ENCODE results near the gene TIPARP.

TIPARP gene

DNA sequence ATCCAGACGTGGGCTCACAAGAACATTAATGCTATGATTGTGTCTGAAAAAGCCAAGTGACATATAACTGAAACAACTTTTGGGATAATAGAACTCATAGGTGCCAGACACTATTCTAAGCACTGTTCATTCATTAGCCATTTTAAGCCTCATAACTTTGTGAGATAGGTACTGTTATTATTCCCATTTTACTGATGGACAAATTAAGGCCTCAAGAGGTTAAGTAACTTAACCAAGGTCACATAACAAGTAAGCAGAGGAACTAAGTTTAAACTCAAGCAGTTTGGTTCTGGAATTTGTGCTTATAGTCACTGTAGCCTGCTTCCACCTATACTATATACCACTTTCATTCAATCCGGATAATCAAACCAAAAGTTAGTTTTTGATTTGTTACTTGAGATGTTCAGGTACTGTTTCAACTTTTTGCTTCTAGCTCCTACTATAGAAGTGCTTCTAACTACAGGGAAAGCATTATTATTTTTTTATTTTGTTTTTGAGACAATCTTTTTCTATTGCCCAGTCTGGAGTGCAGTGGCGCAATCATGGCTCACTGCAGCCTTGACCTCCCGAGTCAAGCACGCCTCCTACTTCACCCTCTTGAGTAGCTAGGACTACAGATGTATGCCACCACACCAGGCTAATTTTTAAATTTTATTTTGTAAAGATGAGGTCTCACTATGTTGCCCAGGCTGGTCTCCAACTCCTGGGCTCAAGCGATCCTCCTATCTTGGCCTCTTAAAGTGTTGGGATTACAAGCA is 41.9 kb downstream of the TIPARP start:
- Histone ChIP-seq H3K27me3 (ENCODE audit: control insufficient read depth, insufficient read depth, low read length) (no peaks in the 10 kb centered on the region), H3K36me3 (ENCODE audit: control insufficient read depth, insufficient read depth, low read length) (no peaks in the 10 kb centered on the region), H2AFZ (no peak overlapping the region), H3K9me3 (ENCODE audit: control insufficient read depth, low read length) (no peaks in the 10 kb centered on the region), H3K4me2 (ENCODE audit: low read length) (no peak overlapping the region), H3K79me2 (peaks cover 2% of the 10 kb centered on the region), H3K9ac (no peak overlapping the region), H3K4me3 (ENCODE audit: low read depth, low read length) (no peak overlapping the region), H3K4me1 (peaks cover 20% of the 10 kb centered on the region), H3K27ac (peak overlapping the region; percentile 65)
- TF ChIP-seq, protein P1, sequence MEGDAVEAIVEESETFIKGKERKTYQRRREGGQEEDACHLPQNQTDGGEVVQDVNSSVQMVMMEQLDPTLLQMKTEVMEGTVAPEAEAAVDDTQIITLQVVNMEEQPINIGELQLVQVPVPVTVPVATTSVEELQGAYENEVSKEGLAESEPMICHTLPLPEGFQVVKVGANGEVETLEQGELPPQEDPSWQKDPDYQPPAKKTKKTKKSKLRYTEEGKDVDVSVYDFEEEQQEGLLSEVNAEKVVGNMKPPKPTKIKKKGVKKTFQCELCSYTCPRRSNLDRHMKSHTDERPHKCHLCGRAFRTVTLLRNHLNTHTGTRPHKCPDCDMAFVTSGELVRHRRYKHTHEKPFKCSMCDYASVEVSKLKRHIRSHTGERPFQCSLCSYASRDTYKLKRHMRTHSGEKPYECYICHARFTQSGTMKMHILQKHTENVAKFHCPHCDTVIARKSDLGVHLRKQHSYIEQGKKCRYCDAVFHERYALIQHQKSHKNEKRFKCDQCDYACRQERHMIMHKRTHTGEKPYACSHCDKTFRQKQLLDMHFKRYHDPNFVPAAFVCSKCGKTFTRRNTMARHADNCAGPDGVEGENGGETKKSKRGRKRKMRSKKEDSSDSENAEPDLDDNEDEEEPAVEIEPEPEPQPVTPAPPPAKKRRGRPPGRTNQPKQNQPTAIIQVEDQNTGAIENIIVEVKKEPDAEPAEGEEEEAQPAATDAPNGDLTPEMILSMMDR (IDR thresholded peaks at IDR 0.05): no peak

DNA sequence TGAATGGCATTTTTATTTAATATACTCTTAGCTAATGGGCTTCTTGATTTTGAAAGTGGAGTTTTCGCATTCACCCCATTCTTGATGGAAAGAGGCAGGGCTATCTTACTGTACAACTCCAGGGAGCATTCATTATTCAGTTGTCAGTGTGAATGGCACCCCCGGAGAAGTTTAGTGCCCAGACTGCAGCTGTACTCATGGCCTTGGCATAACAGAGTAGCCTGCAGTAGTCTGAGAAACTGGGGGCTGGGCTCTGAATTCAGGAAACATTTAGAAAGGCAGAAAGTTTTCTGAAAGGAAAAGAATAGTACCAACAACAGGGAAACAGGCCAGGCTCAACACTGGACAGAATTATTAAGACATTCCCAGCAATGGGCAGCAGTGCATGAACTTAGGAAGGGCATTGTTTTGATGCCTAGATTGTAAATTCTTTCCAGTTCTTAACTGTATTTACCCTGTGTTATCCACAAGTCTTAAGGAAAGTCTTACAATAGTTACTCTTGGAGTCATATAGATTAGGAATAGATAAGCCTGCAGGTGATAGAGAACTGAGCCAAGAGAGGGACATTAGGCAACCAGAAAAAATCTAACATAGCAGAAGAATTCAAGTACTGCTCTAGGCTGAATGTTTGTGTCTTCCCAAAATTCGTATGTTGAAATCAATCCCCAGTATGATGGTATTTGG is 44.4 kb downstream of the TIPARP start:
- Histone ChIP-seq H3K4me1 (peaks cover 33% of the 10 kb centered on the region), H3K79me2 (peaks cover 2% of the 10 kb centered on the region), H2AFZ (no peak overlapping the region), H3K9me3 (ENCODE audit: control insufficient read depth, low read length) (no peaks in the 10 kb centered on the region), H3K9ac (no peak overlapping the region), H3K27me3 (ENCODE audit: control insufficient read depth, insufficient read depth, low read length) (no peaks in the 10 kb centered on the region), H3K4me2 (ENCODE audit: low read length) (no peak overlapping the region), H3K36me3 (ENCODE audit: control insufficient read depth, insufficient read depth, low read length) (no peaks in the 10 kb centered on the region), H3K4me3 (ENCODE audit: low read depth, low read length) (no peak overlapping the region), H3K27ac (peak overlapping the region; percentile 65)
- TF ChIP-seq, protein P1 (IDR thresholded peaks at IDR 0.05): no peak

DNA sequence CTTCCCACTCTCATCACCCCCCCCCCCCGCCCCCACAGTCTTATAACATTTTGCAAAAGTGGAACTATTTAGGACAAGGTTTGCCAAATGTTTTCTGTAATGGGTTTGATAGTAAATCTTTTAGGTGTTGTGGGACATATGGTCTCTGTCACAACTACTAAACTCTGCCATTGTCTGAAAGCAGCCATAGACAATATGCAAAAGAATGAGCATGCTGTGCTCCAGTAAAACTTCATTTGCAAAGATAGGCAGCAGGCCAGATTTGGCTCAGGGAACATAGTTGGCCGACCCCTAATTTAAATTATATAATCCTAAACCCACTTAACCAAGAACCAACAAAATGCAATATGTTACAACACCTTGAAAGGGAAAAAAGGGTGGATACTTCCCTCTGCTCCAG is 46.4 kb downstream of the TIPARP start:
- H3K27ac ChIP-seq: no peak overlapping the region
- no peak overlapping the region for H3K4me2 ChIP-seq (ENCODE audit: low read length)
- H3K79me2 ChIP-seq: peaks cover 2% of the 10 kb centered on the region
- no peaks in the 10 kb centered on the region for H3K36me3 ChIP-seq (ENCODE audit: control insufficient read depth, insufficient read depth, low read length)
- H3K4me1 ChIP-seq: peaks cover 24% of the 10 kb centered on the region
- TF ChIP-seq, protein P1 (IDR thresholded peaks at IDR 0.05): no peak
- no peak overlapping the region for H2AFZ ChIP-seq
- H3K4me3 ChIP-seq (ENCODE audit: low read depth, low read length): no peak overlapping the region
- no peak overlapping the region for H3K9ac ChIP-seq
- no peaks in the 10 kb centered on the region for H3K27me3 ChIP-seq (ENCODE audit: control insufficient read depth, insufficient read depth, low read length)
- no peaks in the 10 kb centered on the region for H3K9me3 ChIP-seq (ENCODE audit: control insufficient read depth, low read length)

DNA sequence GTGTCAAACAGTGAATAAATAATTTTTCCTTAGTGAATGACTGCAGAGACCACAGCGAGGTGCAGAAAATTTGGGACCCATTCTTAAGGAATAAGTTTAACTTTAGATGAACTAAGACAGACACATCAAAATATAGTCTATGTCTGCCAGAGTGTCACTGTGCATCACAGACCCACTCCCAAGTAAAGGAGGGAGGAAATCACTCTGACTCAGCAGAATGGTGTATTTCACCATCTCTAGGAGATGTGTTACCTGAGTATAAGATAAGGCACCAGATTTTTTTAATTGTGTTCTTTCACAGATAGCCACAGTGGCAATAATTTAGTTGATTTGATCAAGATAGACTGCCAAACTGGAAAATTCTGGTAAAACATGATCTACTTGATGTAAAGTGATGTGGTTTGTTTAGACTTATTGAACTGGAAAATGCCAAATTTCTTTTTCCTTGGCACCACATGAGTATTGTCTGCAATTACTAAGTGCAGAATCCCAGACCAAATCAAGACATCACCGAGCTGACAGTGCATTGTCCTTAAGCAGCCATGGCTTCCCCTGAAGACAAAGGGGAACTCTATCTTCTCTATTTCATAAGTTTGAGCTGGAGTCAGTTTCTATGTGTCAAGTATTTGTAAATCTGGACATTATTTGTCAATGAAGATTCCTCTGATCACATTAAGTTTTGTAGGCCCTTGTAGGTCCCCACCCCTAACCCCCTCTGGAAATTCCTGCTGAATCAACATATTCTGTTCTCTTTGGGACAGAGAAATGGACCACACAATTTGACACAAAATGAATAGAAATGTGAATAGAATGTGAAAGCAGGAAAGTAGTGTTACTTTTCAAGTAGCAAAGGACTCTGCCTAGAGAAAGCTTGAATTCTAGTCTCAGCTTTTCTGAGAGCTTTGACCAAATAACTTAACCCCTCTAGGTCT is 47.6 kb downstream of the TIPARP start:
- peaks cover 2% of the 10 kb centered on the region for H3K79me2 ChIP-seq
- no peak overlapping the region for H2AFZ ChIP-seq
- H3K27ac ChIP-seq: peak overlapping the region; percentile 56
- no peaks in the 10 kb centered on the region for H3K36me3 ChIP-seq (ENCODE audit: control insufficient read depth, insufficient read depth, low read length)
- peaks cover 24% of the 10 kb centered on the region for H3K4me1 ChIP-seq
- H3K27me3 ChIP-seq (ENCODE audit: control insufficient read depth, insufficient read depth, low read length): no peaks in the 10 kb centered on the region
- H3K4me2 ChIP-seq (ENCODE audit: low read length): no peak overlapping the region
- no peak overlapping the region for H3K4me3 ChIP-seq (ENCODE audit: low read depth, low read length)
- TF ChIP-seq, protein P1 (IDR thresholded peaks at IDR 0.05): no peak
- no peaks in the 10 kb centered on the region for H3K9me3 ChIP-seq (ENCODE audit: control insufficient read depth, low read length)
- H3K9ac ChIP-seq: no peak overlapping the region
